Right atrium auricular region (tissue), 2 donors: Measurements from ENCODE around the gene ANAPC4. TPM values are rescaled to one million over a fixed set of nuclear protein-coding genes. Genes with fewer than 3 reads are reported as not detected.

Experiments
- DNase-seq: peaks from one replicate; pipeline ENCODE4 v3.0.0-alpha.2; 2019; ENCODE audit warnings: low spot score
- H3K27ac ChIP-seq, 2 donors: fragments of 200-600 bp; sonication (generic); 1 replicate in 1 of 2; 2 replicates in 1 of 2; pipeline ENCODE4 v1.5.1; 2016 to 2019
- H3K27me3 ChIP-seq, 2 donors: fragments of 200-600 bp; sonication (generic); one replicate each; pipeline versions ENCODE4 v1.5.1 to v1.6.0; 2017 to 2019
- H3K36me3 ChIP-seq: fragments of 200-600 bp; sonication (generic); one replicate; pipeline ENCODE4 v1.5.1; 2016
- H3K4me1 ChIP-seq, 2 donors: fragments of 200-600 bp; sonication (generic); one replicate each; pipeline versions ENCODE4 v1.5.1 to v1.6.0; 2017 to 2019
- H3K4me3 ChIP-seq, 2 donors: fragments of 200-600 bp; sonication (generic); 1 replicate in 1 of 2; 2 replicates in 1 of 2; pipeline ENCODE4 v1.5.1; 2017 to 2019; ENCODE audit warnings: mild to moderate bottlenecking in 1 of 2, moderate library complexity in 1 of 2
- H3K9me3 ChIP-seq, 2 donors: fragments of 200-600 bp; sonication (generic); one replicate each; pipeline ENCODE4 v1.5.1; 2019
- total RNA-seq, 2 donors: library from RNA; depleted of rRNA; stranded (reverse); fragments of >200 nt; gene quantifications; one replicate each; pipeline ENCODE4 v1.1.0, GENCODE V29; 2016
- TF ChIP-seq, protein P1 (sequence below), 2 donors: fragments of 200-600 bp; sonication (generic); IDR thresholded peaks; one replicate each; pipeline ENCODE4 v1.5.1; 2019; ENCODE audit warnings: antibody characterized with exemption in 2 of 2

The ANAPC4 gene
- total RNA-seq, 2 donors from 2014 or later: 9.9 to 10.3 TPM

DNA sequence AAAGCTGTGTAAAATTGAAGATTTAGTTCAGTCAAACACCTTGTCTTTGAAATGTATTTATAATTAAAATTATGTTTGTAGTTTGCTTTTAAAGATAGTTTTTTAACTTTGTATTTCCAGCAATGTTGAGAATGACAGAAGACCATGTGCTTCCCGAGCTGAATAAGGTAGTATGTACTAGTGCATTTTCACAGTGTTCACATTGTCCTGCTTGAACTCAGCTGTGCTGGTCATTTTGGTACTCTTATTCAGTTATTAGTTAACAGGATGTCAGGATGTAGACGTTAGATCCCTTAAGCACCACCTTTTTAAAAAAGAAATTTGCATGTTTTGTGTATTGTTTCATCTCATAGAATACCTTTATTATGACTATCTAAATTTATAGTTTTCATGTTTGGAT lies 28.4 kb downstream of the ANAPC4 start:
- Histone ChIP-seq H3K36me3 (peaks cover 83% of the 10 kb centered on the region), H3K27ac (no peak overlapping the region), H3K4me3 (no peak overlapping the region), H3K4me1 (no peaks in the 10 kb centered on the region), H3K9me3 (no peaks in the 10 kb centered on the region), H3K27me3 (no peaks in the 10 kb centered on the region)
- TF ChIP-seq, protein P1, sequence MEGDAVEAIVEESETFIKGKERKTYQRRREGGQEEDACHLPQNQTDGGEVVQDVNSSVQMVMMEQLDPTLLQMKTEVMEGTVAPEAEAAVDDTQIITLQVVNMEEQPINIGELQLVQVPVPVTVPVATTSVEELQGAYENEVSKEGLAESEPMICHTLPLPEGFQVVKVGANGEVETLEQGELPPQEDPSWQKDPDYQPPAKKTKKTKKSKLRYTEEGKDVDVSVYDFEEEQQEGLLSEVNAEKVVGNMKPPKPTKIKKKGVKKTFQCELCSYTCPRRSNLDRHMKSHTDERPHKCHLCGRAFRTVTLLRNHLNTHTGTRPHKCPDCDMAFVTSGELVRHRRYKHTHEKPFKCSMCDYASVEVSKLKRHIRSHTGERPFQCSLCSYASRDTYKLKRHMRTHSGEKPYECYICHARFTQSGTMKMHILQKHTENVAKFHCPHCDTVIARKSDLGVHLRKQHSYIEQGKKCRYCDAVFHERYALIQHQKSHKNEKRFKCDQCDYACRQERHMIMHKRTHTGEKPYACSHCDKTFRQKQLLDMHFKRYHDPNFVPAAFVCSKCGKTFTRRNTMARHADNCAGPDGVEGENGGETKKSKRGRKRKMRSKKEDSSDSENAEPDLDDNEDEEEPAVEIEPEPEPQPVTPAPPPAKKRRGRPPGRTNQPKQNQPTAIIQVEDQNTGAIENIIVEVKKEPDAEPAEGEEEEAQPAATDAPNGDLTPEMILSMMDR (IDR thresholded peaks at IDR 0.05): no peak
- no peak for DNase-seq

DNA sequence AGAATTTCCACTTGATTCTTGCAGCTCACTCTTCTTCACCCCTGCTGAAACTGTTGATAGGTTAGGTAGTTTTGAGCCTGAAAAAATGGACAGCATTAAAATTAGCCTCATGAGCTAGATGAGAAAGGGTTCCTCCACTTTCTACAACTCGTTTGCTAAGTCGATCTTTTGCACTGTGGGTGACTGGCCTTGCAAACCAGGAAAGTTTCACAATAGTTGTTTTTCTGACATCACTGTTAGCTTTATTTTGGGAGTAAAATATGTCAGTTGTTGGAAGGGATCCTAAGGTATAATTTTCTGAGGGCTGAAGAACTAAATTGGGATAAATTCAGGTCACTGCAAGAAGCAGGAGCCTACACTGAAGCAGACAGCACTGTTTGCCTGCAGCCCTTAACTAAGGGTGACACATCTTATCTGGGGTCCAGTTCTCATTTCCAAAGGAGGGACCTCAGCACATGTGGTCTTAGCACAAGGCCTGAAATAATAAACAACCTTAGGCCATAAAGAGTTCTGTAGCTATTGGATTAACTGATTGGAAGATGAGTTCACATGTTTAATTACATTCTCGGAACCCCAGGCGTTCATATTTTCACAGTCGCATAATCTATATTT lies 29.1 kb downstream of the ANAPC4 start:
- DNase-seq: no peak
- H3K27me3 ChIP-seq: no peaks in the 10 kb centered on the region
- H3K4me1 ChIP-seq: no peaks in the 10 kb centered on the region
- TF ChIP-seq, protein P1 (IDR thresholded peaks at IDR 0.05): no peak
- no peaks in the 10 kb centered on the region for H3K9me3 ChIP-seq
- no peak overlapping the region for H3K4me3 ChIP-seq
- peaks cover 90% of the 10 kb centered on the region for H3K36me3 ChIP-seq
- no peak overlapping the region for H3K27ac ChIP-seq

DNA sequence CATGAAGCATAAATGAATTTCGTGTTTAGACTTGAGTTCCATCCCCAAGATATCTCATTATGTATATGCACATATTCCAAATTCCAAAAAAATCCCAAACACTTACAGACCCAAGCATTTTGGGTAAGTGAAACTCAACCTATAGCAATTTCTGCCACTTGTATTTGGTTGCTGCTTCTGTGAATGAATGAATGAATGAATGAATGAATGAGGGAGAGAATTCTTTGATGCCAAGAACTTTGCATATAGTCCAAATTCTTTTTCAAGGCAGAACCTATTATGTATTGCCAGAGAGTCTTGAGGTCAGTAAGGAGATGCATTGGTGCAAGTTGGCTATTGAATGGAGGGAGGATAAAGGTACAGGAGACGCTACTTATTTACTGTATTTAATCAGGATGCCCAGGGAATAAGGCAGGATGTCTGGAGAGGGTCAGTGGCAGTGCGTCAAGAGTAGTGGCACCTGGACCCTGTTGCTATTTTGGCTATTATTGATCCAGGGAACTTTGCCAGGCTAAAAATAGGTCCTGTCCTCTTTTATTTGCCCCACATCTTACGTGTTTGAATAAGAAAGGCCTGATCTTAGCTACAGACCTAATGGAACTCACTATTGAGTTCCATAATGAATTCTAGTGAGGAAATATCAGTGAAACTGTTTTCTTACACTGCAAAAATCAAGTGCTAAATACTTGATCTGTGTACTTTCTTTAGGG lies 33.9 kb downstream of the ANAPC4 start:
- no peaks in the 10 kb centered on the region for H3K9me3 ChIP-seq
- H3K27me3 ChIP-seq: no peaks in the 10 kb centered on the region
- no peak for DNase-seq
- H3K4me3 ChIP-seq: no peak overlapping the region
- TF ChIP-seq, protein P1 (IDR thresholded peaks at IDR 0.05): no peak
- H3K27ac ChIP-seq: no peak overlapping the region
- no peaks in the 10 kb centered on the region for H3K4me1 ChIP-seq
- H3K36me3 ChIP-seq: peaks cover 72% of the 10 kb centered on the region

DNA sequence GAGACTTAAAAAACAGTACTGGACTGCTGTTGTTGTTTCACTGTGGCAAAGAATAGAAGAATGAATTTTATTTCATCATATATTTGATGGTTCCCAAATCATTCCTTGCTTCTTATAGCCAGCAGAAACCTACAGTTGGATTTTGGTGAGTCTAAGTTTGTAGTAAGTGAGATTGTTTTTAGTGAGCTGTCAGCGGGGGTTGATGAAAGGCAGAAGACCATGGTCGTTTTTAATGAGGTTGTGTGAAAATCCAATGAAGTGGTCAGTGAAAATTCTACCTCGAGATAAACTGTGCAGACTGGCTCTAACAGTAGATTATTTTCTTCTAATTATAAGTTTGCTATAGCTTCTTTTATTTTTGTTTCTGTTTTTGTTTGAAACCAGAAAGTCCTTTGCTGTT lies 36.2 kb downstream of the ANAPC4 start:
- Histone ChIP-seq H3K9me3 (no peaks in the 10 kb centered on the region), H3K4me3 (no peak overlapping the region), H3K27ac (no peak overlapping the region), H3K27me3 (no peaks in the 10 kb centered on the region), H3K4me1 (no peaks in the 10 kb centered on the region), H3K36me3 (peaks cover 71% of the 10 kb centered on the region)
- TF ChIP-seq, protein P1 (IDR thresholded peaks at IDR 0.05): no peak
- no peak for DNase-seq

DNA sequence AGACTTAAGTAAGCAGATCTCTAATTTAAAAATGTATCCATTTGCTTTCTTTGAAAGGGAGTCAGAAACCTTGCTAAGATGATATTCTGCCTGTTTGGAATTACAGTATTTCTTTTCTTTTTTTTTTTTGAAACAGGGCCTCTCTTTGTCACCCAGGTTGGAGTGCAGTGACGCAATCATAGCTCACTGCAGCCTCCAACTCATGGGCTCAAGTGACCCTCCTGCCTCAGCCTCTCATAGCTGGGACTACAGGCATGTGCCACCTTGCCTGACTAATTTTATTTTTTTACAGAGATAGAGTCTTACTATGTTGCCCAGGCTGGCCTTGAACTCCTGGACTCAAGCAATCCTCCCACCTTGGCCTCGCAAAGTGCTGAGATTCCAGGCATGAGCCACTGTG lies 40.0 kb downstream of the ANAPC4 start:
- Histone ChIP-seq H3K36me3 (peaks cover 41% of the 10 kb centered on the region), H3K4me1 (peaks cover 0 to 4% of the 10 kb centered on the region in 2 donors), H3K9me3 (no peaks in the 10 kb centered on the region), H3K4me3 (no peak overlapping the region), H3K27ac (no peak overlapping the region), H3K27me3 (no peaks in the 10 kb centered on the region)
- TF ChIP-seq, protein P1 (IDR thresholded peaks at IDR 0.05): no peak
- no peak for DNase-seq
